GM12892 (cell line): ENCODE data around the gene C6orf52.

Experiments used
- POLR2A ChIP-seq: IDR thresholded peaks from 2 replicates; pipeline ENCODE4 v1.6.1; 2011; ENCODE audit warnings: low read depth, low read length, control low read depth
- POLR2AphosphoS5 ChIP-seq: IDR thresholded peaks from 2 replicates; pipeline ENCODE4 v1.6.1; 2011; ENCODE audit warnings: low read depth, low read length, control low read depth

DNA sequence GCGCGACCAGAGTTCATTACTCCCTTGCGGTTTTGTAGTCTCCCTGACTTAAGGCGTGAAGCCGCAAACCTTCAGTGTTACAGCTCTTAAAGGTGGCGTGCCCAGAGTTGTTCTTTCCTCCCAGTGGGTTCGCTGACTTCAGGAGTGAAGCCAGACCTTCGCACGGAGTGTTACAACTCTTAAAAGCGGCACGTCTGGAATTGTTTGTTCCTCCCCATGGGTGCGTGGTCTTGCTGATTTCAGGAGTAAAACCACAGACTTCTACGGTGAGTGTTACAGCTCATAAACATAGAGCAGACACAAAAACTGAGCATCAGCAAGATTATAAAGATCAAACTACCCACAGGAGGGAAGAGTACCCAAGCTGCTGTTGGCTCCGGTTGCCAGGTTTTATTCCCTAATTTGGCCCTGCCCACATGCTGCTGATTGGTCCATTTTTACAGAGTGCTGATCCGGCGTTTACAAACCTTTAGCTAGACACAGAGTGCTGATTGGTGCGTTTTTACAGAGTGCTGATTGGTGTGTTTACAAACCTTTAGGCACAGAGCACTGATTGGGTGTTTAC, 38.8 kb upstream of the C6orf52 start:
- no peak for TF ChIP-seq POLR2AphosphoS5
- no peak for TF ChIP-seq POLR2A
